Measurements from ENCODE around the gene WWC2. TPM values are rescaled to one million over a fixed set of nuclear protein-coding genes. Genes with fewer than 3 reads are reported as not detected.

Gene WWC2
- 31.7 and 39.6 TPM in 2 replicates for total RNA-seq (ENCODE audit: low replicate concordance)

DNA sequence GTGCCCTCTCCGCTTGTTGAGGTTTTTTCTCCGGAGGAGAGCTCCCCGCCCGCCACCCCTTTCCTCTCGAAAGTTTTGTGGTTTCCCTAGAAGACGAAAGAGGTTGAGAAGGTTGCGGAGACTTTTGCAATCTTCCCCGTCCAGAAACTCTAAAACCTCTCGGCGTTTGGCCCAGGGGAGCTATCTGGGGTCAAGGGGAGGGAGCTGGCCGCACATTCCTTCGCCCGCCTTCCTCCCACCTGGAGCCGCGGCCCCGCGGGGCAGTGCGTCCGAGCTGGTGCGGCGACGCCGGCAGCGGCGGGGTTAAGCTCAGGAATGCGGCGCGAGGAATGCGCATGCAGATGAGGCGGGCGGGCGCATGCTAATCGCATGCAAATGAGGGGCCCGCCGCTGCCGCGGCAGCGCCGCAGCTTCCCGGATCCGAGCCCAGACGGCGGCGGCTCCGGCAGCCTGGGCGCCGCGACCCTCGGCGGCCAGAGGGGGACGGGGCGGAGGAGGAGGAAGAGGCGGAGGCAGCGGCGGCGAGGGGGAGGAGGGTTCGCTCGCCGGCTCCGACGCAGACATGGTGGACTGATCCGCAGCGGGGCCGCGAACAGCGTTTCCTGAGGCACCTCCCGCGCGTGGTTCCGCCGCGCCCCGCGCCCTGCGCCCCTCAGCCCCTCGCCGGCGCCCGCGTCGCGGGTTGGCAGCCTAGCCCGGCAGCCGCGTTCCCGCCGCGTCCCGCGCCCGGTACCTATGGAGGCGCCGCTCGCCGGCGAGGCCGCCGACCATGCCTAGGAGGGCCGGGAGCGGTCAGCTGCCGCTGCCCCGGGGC is at the start of gene WWC2:
Gene WWC2, plus strand, starts transcription at position 535 of the 814 bp plus-strand sequence. Its CDS starts 235 bp downstream, at position 770.
- H3K36me3 ChIP-seq = no peaks in the 10 kb centered on the region
- Mint-ChIP-seq H3K4me1 (peaks cover 33% of the 10 kb centered on the region), H3K36me3 (peaks cover 4% of the 10 kb centered on the region), H3K27me3 (ENCODE audit: insufficient read depth, low read depth) (peaks cover 4% of the 10 kb centered on the region), H3K4me3 (peak within 1 kb of the TSS; percentile 88), H3K9me3 (peaks cover 6% of the 10 kb centered on the region), H3K27ac (no peak within 1 kb of the TSS)
- peak within 1 kb of the TSS; percentile 90 for H3K4me2 ChIP-seq
- H3K79me2 ChIP-seq (ENCODE audit: low read depth) = peaks cover 44% of the 10 kb centered on the region
- H3K9ac ChIP-seq = peak within 1 kb of the TSS; percentile 76
- H3K27me3 ChIP-seq = peaks cover 14% of the 10 kb centered on the region
- H3K4me3 ChIP-seq = peak within 1 kb of the TSS; percentile 69
- TF ChIP-seq EZH2phosphoT487 (IDR thresholded peaks at IDR 0.05) (no peak), EZH2 (IDR thresholded peaks at IDR 0.05) (no peak)
- TF ChIP-seq, protein P1, sequence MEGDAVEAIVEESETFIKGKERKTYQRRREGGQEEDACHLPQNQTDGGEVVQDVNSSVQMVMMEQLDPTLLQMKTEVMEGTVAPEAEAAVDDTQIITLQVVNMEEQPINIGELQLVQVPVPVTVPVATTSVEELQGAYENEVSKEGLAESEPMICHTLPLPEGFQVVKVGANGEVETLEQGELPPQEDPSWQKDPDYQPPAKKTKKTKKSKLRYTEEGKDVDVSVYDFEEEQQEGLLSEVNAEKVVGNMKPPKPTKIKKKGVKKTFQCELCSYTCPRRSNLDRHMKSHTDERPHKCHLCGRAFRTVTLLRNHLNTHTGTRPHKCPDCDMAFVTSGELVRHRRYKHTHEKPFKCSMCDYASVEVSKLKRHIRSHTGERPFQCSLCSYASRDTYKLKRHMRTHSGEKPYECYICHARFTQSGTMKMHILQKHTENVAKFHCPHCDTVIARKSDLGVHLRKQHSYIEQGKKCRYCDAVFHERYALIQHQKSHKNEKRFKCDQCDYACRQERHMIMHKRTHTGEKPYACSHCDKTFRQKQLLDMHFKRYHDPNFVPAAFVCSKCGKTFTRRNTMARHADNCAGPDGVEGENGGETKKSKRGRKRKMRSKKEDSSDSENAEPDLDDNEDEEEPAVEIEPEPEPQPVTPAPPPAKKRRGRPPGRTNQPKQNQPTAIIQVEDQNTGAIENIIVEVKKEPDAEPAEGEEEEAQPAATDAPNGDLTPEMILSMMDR (IDR thresholded peaks at IDR 0.05) = no peak
- H3K9me3 ChIP-seq (ENCODE audit: low read depth) = no peaks in the 10 kb centered on the region
- DNase-seq (ENCODE audit: low spot score) = peak; percentile 99
- peaks cover 34% of the 10 kb centered on the region for H4K20me1 ChIP-seq (ENCODE audit: low read depth)
- H3K4me1 ChIP-seq = peaks cover 34% of the 10 kb centered on the region
- H3K27ac ChIP-seq = peak within 1 kb of the TSS; percentile 96
- H2AFZ ChIP-seq (replicated peaks) = peak within 1 kb of the TSS; percentile 82
- peaks cover 39% of the 10 kb centered on the region for H3F3A ChIP-seq (ENCODE audit: low read depth)

DNA sequence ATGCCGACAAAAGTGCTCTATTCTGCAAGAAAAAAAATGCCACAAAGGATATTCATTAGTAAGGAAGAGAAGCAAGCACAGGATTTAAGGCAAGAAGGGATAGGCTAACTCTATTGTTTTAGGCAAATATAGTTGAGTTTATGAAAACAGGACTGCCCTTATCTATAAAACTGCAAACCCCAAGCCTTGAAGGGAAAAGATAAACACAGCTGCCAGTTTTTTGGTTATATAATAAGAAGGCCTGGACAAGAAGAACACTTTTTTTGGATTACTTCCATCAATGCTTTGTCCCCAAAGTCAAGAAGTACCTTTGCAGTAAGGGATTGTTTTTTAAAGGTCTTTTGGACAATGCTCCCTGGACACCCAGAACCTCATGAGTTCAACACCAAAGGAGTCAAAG is 45.4 kb upstream of the WWC2 start:
- Histone ChIP-seq H3K9me3 (ENCODE audit: low read depth) (no peaks in the 10 kb centered on the region), H3K4me2 (no peak overlapping the region), H3K27me3 (no peaks in the 10 kb centered on the region), H3K4me3 (no peak overlapping the region), H3K4me1 (no peaks in the 10 kb centered on the region), H3F3A (ENCODE audit: low read depth) (no peaks in the 10 kb centered on the region), H3K36me3 (no peaks in the 10 kb centered on the region), H3K79me2 (ENCODE audit: low read depth) (no peaks in the 10 kb centered on the region), H2AFZ (replicated peaks) (no peak overlapping the region), H4K20me1 (ENCODE audit: low read depth) (no peaks in the 10 kb centered on the region), H3K27ac (no peak overlapping the region), H3K9ac (no peak overlapping the region)
- TF ChIP-seq EZH2phosphoT487 (IDR thresholded peaks at IDR 0.05) (no peak), EZH2 (IDR thresholded peaks at IDR 0.05) (no peak)
- TF ChIP-seq, protein P1 (IDR thresholded peaks at IDR 0.05) = no peak
- no peak for DNase-seq (ENCODE audit: low spot score)
- no peaks in the 10 kb centered on the region for H3K4me1 Mint-ChIP-seq
- H3K36me3 Mint-ChIP-seq = no peaks in the 10 kb centered on the region
- no peak overlapping the region for H3K4me3 Mint-ChIP-seq
- H3K9me3 Mint-ChIP-seq = peaks cover 3% of the 10 kb centered on the region
- H3K27me3 Mint-ChIP-seq (ENCODE audit: insufficient read depth, low read depth) = peaks cover 5% of the 10 kb centered on the region
- H3K27ac Mint-ChIP-seq = no peak overlapping the region

DNA sequence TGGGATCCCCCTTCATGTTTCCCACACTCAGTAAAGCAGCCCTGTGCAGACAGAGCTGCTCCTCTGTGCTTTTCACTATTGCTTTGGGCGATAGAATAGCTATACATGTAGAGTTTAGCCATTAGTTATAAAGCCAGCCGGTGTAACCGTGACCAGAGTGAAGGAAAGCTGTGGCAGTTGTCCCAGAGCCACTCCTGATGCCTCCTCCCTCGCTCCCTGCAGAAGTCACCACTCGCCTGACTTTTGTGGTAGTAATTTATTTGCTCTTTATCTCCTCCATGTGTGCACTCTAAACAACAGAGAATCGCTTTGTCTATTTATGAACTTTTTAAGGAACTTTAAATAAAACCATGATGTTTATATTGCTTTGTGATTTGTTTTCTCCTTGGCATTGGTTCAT is 41.8 kb upstream of the WWC2 start:
- no peak overlapping the region for H3K4me3 ChIP-seq
- H3K36me3 ChIP-seq = no peaks in the 10 kb centered on the region
- H2AFZ ChIP-seq (replicated peaks) = no peak overlapping the region
- no peak overlapping the region for H3K4me2 ChIP-seq
- Mint-ChIP-seq H3K4me3 (no peak overlapping the region), H3K27me3 (ENCODE audit: insufficient read depth, low read depth) (peaks cover 5% of the 10 kb centered on the region), H3K4me1 (no peaks in the 10 kb centered on the region), H3K9me3 (peaks cover 5% of the 10 kb centered on the region), H3K36me3 (no peaks in the 10 kb centered on the region), H3K27ac (no peak overlapping the region)
- H3K79me2 ChIP-seq (ENCODE audit: low read depth) = no peaks in the 10 kb centered on the region
- H3F3A ChIP-seq (ENCODE audit: low read depth) = no peaks in the 10 kb centered on the region
- no peak for DNase-seq (ENCODE audit: low spot score)
- no peaks in the 10 kb centered on the region for H3K9me3 ChIP-seq (ENCODE audit: low read depth)
- no peaks in the 10 kb centered on the region for H3K4me1 ChIP-seq
- H3K27me3 ChIP-seq = no peaks in the 10 kb centered on the region
- TF ChIP-seq, protein P1 (IDR thresholded peaks at IDR 0.05) = no peak
- TF ChIP-seq EZH2 (IDR thresholded peaks at IDR 0.05) = no peak
- TF ChIP-seq EZH2phosphoT487 (IDR thresholded peaks at IDR 0.05) = no peak
- H4K20me1 ChIP-seq (ENCODE audit: low read depth) = no peaks in the 10 kb centered on the region
- no peak overlapping the region for H3K9ac ChIP-seq
- no peak overlapping the region for H3K27ac ChIP-seq
